Mesothelial cell of epicardium (in vitro differentiated cells): ENCODE results near the gene CD300LG. TPM values are rescaled to one million over a fixed set of nuclear protein-coding genes. Genes with fewer than 3 reads are reported as not detected.

Experiments used
- DNase-seq, 2 experiments: peaks; one replicate each; pipeline ENCODE4 v3.0.0; 2021; ENCODE audit warnings: low spot score in 2 of 2; ENCODE audit not compliant: unreplicated experiment in 2 of 2
- H3K27ac Mint-ChIP-seq: 2 replicates; pipeline ENCODE4 v1.8.0; 2021; ENCODE audit warnings: mixed read lengths
- H3K27me3 Mint-ChIP-seq: 2 replicates; pipeline ENCODE4 v1.8.0; 2021; ENCODE audit warnings: low read depth, mixed read lengths
- H3K36me3 Mint-ChIP-seq: 2 replicates; pipeline ENCODE4 v1.8.0; 2021; ENCODE audit warnings: mixed read lengths
- H3K4me1 Mint-ChIP-seq: 2 replicates; pipeline ENCODE4 v1.8.0; 2021; ENCODE audit warnings: mixed read lengths
- H3K4me3 Mint-ChIP-seq: 2 replicates; pipeline ENCODE4 v1.8.0; 2021; ENCODE audit warnings: mild to moderate bottlenecking, moderate library complexity, mixed read lengths
- H3K9me3 Mint-ChIP-seq: 2 replicates; pipeline ENCODE4 v1.8.0; 2021; ENCODE audit warnings: mixed read lengths
- total RNA-seq: library from RNA; stranded (reverse); gene quantifications from 3 replicates; pipeline ENCODE4 v1.2.1, GENCODE V29; 2021
- TF ChIP-seq, protein P1 (sequence below): fragments of 200-600 bp; sonication (generic); IDR thresholded peaks from one replicate; pipeline ENCODE4 v1.5.0; 2021; ENCODE audit warnings: antibody characterized with exemption; ENCODE audit not compliant: unreplicated experiment

CD300LG gene
- total RNA-seq, 1 donor from 2014 or later = not detected

DNA sequence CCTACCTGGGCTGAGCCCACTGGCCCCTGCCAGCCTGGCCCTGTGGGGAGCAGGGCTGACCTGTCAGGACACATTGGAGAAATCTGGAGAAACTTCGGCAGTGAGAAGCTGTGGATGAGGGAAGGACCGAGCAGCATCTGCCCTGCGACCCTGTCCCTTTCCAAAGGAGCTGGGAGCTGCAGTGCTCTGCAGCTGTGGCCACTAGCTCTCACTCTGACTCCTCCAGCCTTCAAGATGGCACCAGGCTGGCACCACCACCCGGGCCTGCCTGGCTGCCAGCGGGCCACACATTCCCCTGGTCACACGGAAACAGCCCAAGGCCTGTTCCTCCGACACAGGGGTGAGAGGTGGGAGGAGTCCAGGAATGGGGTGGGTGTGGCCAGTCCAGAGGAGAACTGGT, 30.1 kb downstream of the CD300LG start:
- Mint-ChIP-seq H3K27ac (no peak overlapping the region), H3K4me1 (peaks cover 14% of the 10 kb centered on the region), H3K27me3 (no peaks in the 10 kb centered on the region), H3K4me3 (no peak overlapping the region), H3K9me3 (no peaks in the 10 kb centered on the region), H3K36me3 (peaks cover 1% of the 10 kb centered on the region)
- DNase-seq = no peak
- TF ChIP-seq, protein P1, sequence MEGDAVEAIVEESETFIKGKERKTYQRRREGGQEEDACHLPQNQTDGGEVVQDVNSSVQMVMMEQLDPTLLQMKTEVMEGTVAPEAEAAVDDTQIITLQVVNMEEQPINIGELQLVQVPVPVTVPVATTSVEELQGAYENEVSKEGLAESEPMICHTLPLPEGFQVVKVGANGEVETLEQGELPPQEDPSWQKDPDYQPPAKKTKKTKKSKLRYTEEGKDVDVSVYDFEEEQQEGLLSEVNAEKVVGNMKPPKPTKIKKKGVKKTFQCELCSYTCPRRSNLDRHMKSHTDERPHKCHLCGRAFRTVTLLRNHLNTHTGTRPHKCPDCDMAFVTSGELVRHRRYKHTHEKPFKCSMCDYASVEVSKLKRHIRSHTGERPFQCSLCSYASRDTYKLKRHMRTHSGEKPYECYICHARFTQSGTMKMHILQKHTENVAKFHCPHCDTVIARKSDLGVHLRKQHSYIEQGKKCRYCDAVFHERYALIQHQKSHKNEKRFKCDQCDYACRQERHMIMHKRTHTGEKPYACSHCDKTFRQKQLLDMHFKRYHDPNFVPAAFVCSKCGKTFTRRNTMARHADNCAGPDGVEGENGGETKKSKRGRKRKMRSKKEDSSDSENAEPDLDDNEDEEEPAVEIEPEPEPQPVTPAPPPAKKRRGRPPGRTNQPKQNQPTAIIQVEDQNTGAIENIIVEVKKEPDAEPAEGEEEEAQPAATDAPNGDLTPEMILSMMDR = no peak

DNA sequence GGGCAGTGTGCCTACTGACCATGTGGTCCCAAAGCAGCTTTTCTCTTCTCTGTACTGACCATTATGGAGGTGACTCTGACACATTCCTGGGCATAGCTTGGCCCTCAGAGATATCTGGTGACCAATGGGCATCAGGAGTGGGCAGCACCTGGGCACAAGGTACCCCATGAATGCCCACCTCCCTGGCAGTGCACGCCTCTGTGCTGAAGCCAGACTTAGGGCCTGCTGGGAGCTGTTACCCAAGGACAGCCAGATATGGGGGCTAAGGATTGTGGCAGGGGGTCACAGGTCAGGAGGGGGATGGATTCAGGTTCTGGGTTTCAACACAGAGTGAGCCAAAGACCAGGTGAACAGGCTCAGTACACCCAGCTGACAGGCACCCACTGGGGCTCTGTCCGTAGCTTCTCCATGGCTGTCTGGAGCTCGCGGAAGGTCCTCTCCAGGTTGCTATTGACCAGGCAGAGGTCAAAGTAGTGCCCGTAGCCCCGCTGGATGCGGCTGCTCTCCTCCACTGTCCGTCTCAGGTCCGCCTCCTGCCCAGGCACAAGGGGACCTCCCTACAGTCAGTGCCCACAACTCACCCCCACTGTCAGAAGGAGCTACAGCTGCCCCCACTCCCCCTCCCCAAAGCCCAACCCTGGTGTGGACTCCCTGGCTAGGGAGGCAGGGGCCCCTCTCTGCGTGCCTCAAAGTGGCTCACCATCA, 30.6 kb downstream of the CD300LG start:
- Mint-ChIP-seq H3K27me3 (no peaks in the 10 kb centered on the region), H3K27ac (no peak overlapping the region), H3K4me1 (peaks cover 8% of the 10 kb centered on the region), H3K4me3 (no peak overlapping the region), H3K36me3 (peaks cover 2% of the 10 kb centered on the region), H3K9me3 (no peaks in the 10 kb centered on the region)
- TF ChIP-seq, protein P1 = no peak
- DNase-seq = no peak

DNA sequence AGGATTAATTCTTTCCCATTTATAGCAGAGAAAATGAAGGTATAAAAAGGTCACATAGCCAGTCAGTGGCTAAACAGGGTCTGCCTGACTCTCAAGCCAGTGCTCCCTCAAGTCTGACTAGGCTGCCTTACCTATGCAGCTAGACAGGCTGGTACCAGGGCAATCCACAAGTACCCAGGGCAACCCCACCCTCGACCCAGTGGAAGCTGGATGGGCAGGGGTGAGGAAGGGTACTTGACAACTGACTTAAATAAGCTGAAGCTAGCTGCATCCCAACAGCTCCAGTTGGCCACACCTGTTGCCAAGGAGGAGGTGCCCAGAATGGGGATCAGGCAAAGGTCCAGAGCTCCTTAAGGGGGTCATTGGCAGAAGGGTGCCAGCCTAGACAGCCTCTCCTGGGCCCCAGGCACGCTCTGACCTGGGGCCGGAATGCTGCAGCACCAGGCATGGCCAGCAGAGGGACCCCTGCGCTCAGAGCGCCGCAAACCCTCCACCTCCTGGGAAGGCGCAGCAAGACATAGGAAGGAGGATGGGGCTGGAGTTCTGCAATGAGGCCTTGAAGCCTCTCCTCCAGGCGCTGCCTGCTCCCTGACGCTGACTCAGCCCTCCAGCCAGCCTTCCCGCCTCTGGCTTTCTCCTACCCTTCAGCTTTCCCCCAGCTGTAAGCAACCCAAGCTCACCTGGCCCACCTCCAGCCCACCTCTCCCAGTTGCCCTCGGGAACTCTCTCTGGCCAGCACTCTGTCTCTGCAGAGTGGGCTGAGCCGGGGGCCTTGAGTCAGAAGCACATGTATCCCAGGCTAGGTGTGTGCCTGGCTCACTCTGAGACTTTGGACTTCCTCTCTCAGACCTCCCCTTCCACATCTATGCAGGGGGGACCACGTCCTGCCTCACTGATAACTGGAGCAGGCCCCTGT, 31.5 kb downstream of the CD300LG start:
- no peak overlapping the region for H3K4me3 Mint-ChIP-seq
- H3K4me1 Mint-ChIP-seq = peaks cover 6% of the 10 kb centered on the region
- TF ChIP-seq, protein P1 = peak; percentile 94
- no peaks in the 10 kb centered on the region for H3K9me3 Mint-ChIP-seq
- DNase-seq = peak; percentile 57 to 92
- peaks cover 3% of the 10 kb centered on the region for H3K36me3 Mint-ChIP-seq
- H3K27ac Mint-ChIP-seq = peak overlapping the region; percentile 24
- no peaks in the 10 kb centered on the region for H3K27me3 Mint-ChIP-seq

DNA sequence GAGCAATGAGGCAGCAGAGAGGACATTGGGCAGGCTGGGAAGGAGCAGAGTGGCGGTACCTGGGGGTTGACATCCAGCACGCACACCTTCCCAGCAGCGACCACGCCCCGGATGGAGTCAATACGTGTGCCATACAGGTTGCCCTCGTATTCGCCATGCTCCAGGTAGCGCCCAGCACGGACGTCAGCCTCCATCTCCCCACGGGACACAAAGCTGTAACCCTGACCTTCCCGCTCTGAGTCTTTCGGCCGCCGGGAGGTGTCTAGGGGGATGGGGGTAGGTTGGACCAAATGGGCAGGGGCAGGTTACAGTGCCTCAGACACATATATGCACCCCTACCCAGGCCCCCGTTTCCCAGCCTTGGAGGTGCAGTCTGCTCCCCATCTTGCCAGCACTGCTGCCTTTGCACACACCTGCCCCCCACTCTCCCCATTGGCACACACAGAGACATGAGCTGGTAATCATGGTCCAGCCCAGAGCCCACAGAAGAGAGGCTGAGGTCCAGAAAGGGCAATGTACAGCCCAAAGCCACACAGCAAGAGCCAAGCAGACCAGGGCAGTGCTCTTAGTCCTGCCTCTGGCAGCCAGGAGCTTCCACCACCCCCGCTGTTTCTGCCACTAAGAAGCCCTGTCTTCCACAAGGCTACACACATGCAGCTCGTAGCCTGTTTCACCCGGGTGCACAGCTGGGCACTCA, 32.9 kb downstream of the CD300LG start:
- Mint-ChIP-seq H3K36me3 (peaks cover 3% of the 10 kb centered on the region), H3K9me3 (no peaks in the 10 kb centered on the region), H3K27ac (no peak overlapping the region), H3K27me3 (no peaks in the 10 kb centered on the region), H3K4me3 (no peak overlapping the region), H3K4me1 (peaks cover 6% of the 10 kb centered on the region)
- TF ChIP-seq, protein P1 = no peak
- no peak for DNase-seq

DNA sequence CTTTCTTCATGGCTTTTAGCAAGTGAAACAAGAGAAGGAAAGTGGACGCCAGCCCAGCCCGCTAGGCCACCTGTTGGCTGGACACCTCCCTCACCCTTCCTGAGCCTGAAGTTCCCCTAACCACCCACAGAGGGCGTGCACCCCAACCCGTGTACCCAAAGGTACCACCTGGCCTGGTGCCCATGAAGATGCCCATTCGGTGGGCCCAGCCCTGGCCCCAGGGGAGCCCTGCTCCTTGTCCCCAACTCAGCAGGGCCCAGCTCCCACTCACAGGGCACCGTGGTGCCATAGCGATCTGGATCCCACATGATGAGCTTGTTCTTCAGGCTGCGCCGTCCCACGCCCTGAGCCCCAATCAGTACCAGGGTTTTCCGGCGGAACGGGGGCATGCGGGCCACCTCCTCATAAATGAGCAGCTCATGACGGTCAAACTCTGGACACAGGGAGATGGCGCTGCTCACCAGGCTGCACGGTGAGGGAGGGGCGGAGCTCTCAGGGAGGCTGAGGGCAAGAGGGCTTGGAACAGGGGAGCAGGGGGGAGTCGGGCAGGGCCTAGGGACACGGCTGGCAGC, 33.5 kb downstream of the CD300LG start:
- Mint-ChIP-seq H3K4me3 (no peak overlapping the region), H3K27me3 (no peaks in the 10 kb centered on the region), H3K36me3 (peaks cover 3% of the 10 kb centered on the region), H3K4me1 (peaks cover 6% of the 10 kb centered on the region), H3K9me3 (no peaks in the 10 kb centered on the region), H3K27ac (no peak overlapping the region)
- TF ChIP-seq, protein P1 = peak; percentile 69
- DNase-seq = no peak
